ENCODE results near the gene NANOGP8. TPM values are rescaled to one million over a fixed set of nuclear protein-coding genes. Genes with fewer than 3 reads are reported as not detected.

Gene NANOGP8
- total RNA-seq, 1 experiment from 2014 or later: not detected

DNA sequence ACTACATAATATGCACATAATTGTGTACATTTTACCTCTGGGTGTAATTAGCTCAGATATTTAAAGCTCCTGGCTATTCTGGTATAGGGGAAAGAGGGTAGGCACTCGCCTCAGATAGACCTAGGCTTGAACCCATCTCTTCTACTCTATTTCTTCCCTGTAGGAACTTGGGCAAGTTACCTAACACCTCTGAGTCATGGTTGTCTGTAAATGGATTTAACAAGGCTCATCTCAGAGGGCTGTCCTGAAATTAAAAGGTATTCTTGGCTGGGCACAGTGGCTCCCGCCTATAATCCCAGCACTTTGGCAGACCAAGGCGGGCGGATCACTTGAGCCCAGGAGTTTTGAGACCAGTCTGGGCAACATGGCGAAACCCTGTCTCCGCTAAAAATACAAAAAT, 30.7 kb downstream of the NANOGP8 start:
- Mint-ChIP-seq H3K27me3 (ENCODE audit: insufficient read depth, unreplicated experiment) (peaks cover 3% of the 10 kb centered on the region), H3K27ac (ENCODE audit: unreplicated experiment) (no peak overlapping the region), H3K36me3 (ENCODE audit: insufficient read depth, unreplicated experiment) (no peaks in the 10 kb centered on the region), H3K9me3 (ENCODE audit: unreplicated experiment) (no peaks in the 10 kb centered on the region), H3K4me1 (ENCODE audit: low read depth, unreplicated experiment) (no peaks in the 10 kb centered on the region), H3K4me3 (ENCODE audit: unreplicated experiment) (no peak overlapping the region)
- POLR2A ChIA-PET: no interaction called here
- DNase-seq: no peak
- intact Hi-C loops (cut with micrococcal nuclease; ENCODE audit: unreplicated experiment): no loop called here
- Histone ChIP-seq H3K36me3 (ENCODE audit: control insufficient read depth, insufficient read depth, low read length) (no peaks in the 10 kb centered on the region), H3K9me3 (no peaks in the 10 kb centered on the region), H3K4me3 (ENCODE audit: low read depth, low read length) (no peak overlapping the region), H3K27me3 (replicated peaks; ENCODE audit: control insufficient read depth, insufficient read depth, low read length) (no peaks in the 10 kb centered on the region), H3K4me1 (no peaks in the 10 kb centered on the region)
- no TSS peak for BruUV-seq (replicated peaks)
- CTCF ChIA-PET: no interaction called here
- TF ChIP-seq CTCF (IDR thresholded peaks at IDR 0.05; ENCODE audit: insufficient read depth in 1 of 2, low read depth in 1 of 2, low read length in 1 of 2, severe bottlenecking in 1 of 2, unreplicated experiment in 1 of 2): no peak

- no peaks in the 10 kb centered on the region for H3K4me1 ChIP-seq
- H3K27ac Mint-ChIP-seq (ENCODE audit: unreplicated experiment): no peak overlapping the region
- BruUV-seq (replicated peaks): no TSS peak
Measured at GRCh38 chr15:35047996-35048395, 37.1 kb downstream of the NANOGP8 start.

DNA sequence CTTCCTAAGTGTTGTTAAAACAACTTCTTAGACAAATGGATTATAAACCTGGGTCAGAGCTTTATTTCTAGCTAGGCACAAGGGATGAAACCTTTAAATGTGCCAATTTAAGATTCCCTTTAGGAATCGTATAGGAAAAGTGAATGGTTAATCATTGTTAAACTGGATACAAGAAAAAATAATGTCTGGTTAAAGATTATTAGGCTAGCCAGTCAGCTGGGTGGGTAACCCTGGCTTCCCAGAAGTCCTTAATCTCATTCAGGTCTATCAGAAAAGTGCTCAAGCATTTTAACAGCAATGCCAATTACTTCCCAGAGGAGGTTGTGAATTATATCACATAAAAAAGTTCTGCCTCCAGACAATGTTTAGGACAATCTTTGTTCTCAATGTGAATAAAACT, 37.6 kb downstream of the NANOGP8 start:
- no peaks in the 10 kb centered on the region for H3K36me3 Mint-ChIP-seq (ENCODE audit: insufficient read depth, unreplicated experiment)
- H3K4me3 Mint-ChIP-seq (ENCODE audit: unreplicated experiment): no peak overlapping the region
- ChIA-PET POLR2A (no interaction called here), CTCF (no interaction called here)
- Histone ChIP-seq H3K9me3 (no peaks in the 10 kb centered on the region), H3K27me3 (replicated peaks; ENCODE audit: control insufficient read depth, insufficient read depth, low read length) (no peaks in the 10 kb centered on the region), H3K4me1 (no peaks in the 10 kb centered on the region), H3K4me3 (ENCODE audit: low read depth, low read length) (no peak overlapping the region), H3K36me3 (ENCODE audit: control insufficient read depth, insufficient read depth, low read length) (no peaks in the 10 kb centered on the region)
- intact Hi-C loops (cut with micrococcal nuclease; ENCODE audit: unreplicated experiment): no loop called here
- no peaks in the 10 kb centered on the region for H3K4me1 Mint-ChIP-seq (ENCODE audit: low read depth, unreplicated experiment)
- H3K27ac Mint-ChIP-seq (ENCODE audit: unreplicated experiment): no peak overlapping the region
- no peak for DNase-seq
- H3K9me3 Mint-ChIP-seq (ENCODE audit: unreplicated experiment): no peaks in the 10 kb centered on the region
- no TSS peak for BruUV-seq (replicated peaks)
- no peaks in the 10 kb centered on the region for H3K27me3 Mint-ChIP-seq (ENCODE audit: insufficient read depth, unreplicated experiment)
- TF ChIP-seq CTCF (IDR thresholded peaks at IDR 0.05; ENCODE audit: insufficient read depth in 1 of 2, low read depth in 1 of 2, low read length in 1 of 2, severe bottlenecking in 1 of 2, unreplicated experiment in 1 of 2): no peak

More at GRCh38 chr15:35047996-35048395, 37.1 kb downstream of the NANOGP8 start:
- no peaks in the 10 kb centered on the region for H3K36me3 Mint-ChIP-seq (ENCODE audit: insufficient read depth, unreplicated experiment)
- no peaks in the 10 kb centered on the region for H3K36me3 ChIP-seq (ENCODE audit: control insufficient read depth, insufficient read depth, low read length)
- no peaks in the 10 kb centered on the region for H3K9me3 Mint-ChIP-seq (ENCODE audit: unreplicated experiment)
- H3K9me3 ChIP-seq: no peaks in the 10 kb centered on the region
- H3K4me3 Mint-ChIP-seq (ENCODE audit: unreplicated experiment): no peak overlapping the region
- H3K4me1 Mint-ChIP-seq (ENCODE audit: low read depth, unreplicated experiment): no peaks in the 10 kb centered on the region
- POLR2A ChIA-PET: no interaction called here
- no peaks in the 10 kb centered on the region for H3K27me3 ChIP-seq (replicated peaks; ENCODE audit: control insufficient read depth, insufficient read depth, low read length)
- no peak for DNase-seq
- TF ChIP-seq CTCF (IDR thresholded peaks at IDR 0.05; ENCODE audit: insufficient read depth in 1 of 2, low read depth in 1 of 2, low read length in 1 of 2, severe bottlenecking in 1 of 2, unreplicated experiment in 1 of 2): no peak
- no peak overlapping the region for H3K4me3 ChIP-seq (ENCODE audit: low read depth, low read length)
- intact Hi-C loops (cut with micrococcal nuclease; ENCODE audit: unreplicated experiment): no loop called here
- CTCF ChIA-PET: no interaction called here
- no peaks in the 10 kb centered on the region for H3K27me3 Mint-ChIP-seq (ENCODE audit: insufficient read depth, unreplicated experiment)
